ENCODE results near the gene ADRM1.

ADRM1 gene

DNA sequence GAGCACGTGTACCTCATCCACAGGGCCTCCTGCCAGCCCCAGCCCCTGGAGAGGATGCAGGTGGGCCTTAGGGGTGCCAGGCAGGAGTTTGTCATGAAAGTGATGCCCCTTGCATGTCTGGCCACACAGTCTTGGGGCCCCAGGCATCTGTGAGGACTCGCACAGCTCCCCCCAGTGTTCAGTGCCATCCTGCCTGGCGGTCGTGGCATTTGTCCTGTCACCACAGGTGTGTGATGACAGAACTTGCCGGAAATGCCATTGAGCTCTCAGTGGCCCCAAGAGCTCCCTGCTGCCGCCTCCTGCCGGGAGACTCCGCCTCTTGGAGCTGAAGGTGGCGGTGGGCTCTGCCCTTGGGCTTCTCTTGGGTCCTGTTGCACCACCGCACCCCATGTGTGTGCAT lies 30.6 kb upstream of the ADRM1 start:
- Histone ChIP-seq H2AFZ (ENCODE audit: low read length) (no peak overlapping the region), H3K9ac (ENCODE audit: low read length) (no peak overlapping the region), H3K27me3 (ENCODE audit: insufficient read depth, low read length) (no peaks in the 10 kb centered on the region), H3F3A (ENCODE audit: insufficient read depth, low read length) (no peaks in the 10 kb centered on the region), H3K4me1 (ENCODE audit: insufficient read depth, low read length, severe bottlenecking) (peaks cover 13% of the 10 kb centered on the region), H3K27ac (ENCODE audit: low read depth, low read length, poor library complexity, severe bottlenecking) (no peak overlapping the region), H3K9me3 (ENCODE audit: low read length) (no peaks in the 10 kb centered on the region), H3K36me3 (ENCODE audit: insufficient read depth, low read length) (peaks cover 26% of the 10 kb centered on the region; the same call in 1 of the 2 replicates), H4K20me1 (ENCODE audit: insufficient read depth, low read length) (no peaks in the 10 kb centered on the region), H3K9me2 (ENCODE audit: low read depth, low read length) (no peaks in the 10 kb centered on the region), H3K4me2 (ENCODE audit: low read length) (no peak overlapping the region), H3K4me3 (ENCODE audit: low read depth, low read length, poor library complexity, severe bottlenecking) (no peak overlapping the region), H3K79me2 (ENCODE audit: insufficient read depth, low read length) (no peaks in the 10 kb centered on the region)
- TF ChIP-seq EZH2 (IDR thresholded peaks at IDR 0.05; ENCODE audit: borderline replicate concordance, low read length) = no peak
- TF ChIP-seq, protein P1, sequence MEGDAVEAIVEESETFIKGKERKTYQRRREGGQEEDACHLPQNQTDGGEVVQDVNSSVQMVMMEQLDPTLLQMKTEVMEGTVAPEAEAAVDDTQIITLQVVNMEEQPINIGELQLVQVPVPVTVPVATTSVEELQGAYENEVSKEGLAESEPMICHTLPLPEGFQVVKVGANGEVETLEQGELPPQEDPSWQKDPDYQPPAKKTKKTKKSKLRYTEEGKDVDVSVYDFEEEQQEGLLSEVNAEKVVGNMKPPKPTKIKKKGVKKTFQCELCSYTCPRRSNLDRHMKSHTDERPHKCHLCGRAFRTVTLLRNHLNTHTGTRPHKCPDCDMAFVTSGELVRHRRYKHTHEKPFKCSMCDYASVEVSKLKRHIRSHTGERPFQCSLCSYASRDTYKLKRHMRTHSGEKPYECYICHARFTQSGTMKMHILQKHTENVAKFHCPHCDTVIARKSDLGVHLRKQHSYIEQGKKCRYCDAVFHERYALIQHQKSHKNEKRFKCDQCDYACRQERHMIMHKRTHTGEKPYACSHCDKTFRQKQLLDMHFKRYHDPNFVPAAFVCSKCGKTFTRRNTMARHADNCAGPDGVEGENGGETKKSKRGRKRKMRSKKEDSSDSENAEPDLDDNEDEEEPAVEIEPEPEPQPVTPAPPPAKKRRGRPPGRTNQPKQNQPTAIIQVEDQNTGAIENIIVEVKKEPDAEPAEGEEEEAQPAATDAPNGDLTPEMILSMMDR (IDR thresholded peaks at IDR 0.05; ENCODE audit: low read length) = peak; percentile 43

DNA sequence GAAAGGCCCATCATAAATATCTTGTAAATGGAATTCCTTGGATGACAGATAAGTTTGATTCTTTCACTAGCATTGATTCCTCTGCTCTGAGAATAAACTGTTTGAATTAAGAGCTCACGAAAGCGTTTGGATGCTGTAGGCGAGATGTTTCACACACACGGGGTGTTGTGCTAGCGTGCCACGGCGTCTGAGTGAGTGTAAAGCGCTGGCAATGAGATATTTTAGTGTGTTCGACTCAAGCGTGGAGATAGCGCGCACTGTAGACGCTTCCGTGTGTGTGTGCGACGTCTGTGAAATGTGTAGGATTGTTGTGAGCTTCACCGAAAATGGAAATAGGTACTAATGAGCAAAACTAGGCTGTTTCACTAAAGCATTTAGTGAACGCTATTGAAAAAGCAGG lies 29.4 kb upstream of the ADRM1 start:
- no peaks in the 10 kb centered on the region for H3K9me3 ChIP-seq (ENCODE audit: low read length)
- H3K4me1 ChIP-seq (ENCODE audit: insufficient read depth, low read length, severe bottlenecking) = peaks cover 13% of the 10 kb centered on the region
- no peak overlapping the region for H3K9ac ChIP-seq (ENCODE audit: low read length)
- no peaks in the 10 kb centered on the region for H4K20me1 ChIP-seq (ENCODE audit: insufficient read depth, low read length)
- H3K9me2 ChIP-seq (ENCODE audit: low read depth, low read length) = no peaks in the 10 kb centered on the region
- peaks cover 26% of the 10 kb centered on the region; the same call in 1 of the 2 replicates for H3K36me3 ChIP-seq (ENCODE audit: insufficient read depth, low read length)
- no peak for TF ChIP-seq EZH2 (IDR thresholded peaks at IDR 0.05; ENCODE audit: borderline replicate concordance, low read length)
- TF ChIP-seq, protein P1 (IDR thresholded peaks at IDR 0.05; ENCODE audit: low read length) = no peak
- no peak overlapping the region for H2AFZ ChIP-seq (ENCODE audit: low read length)
- H3K79me2 ChIP-seq (ENCODE audit: insufficient read depth, low read length) = no peaks in the 10 kb centered on the region
- H3K4me3 ChIP-seq (ENCODE audit: low read depth, low read length, poor library complexity, severe bottlenecking) = no peak overlapping the region
- no peak overlapping the region for H3K27ac ChIP-seq (ENCODE audit: low read depth, low read length, poor library complexity, severe bottlenecking)
- H3F3A ChIP-seq (ENCODE audit: insufficient read depth, low read length) = no peaks in the 10 kb centered on the region
- H3K4me2 ChIP-seq (ENCODE audit: low read length) = no peak overlapping the region
- H3K27me3 ChIP-seq (ENCODE audit: insufficient read depth, low read length) = no peaks in the 10 kb centered on the region

DNA sequence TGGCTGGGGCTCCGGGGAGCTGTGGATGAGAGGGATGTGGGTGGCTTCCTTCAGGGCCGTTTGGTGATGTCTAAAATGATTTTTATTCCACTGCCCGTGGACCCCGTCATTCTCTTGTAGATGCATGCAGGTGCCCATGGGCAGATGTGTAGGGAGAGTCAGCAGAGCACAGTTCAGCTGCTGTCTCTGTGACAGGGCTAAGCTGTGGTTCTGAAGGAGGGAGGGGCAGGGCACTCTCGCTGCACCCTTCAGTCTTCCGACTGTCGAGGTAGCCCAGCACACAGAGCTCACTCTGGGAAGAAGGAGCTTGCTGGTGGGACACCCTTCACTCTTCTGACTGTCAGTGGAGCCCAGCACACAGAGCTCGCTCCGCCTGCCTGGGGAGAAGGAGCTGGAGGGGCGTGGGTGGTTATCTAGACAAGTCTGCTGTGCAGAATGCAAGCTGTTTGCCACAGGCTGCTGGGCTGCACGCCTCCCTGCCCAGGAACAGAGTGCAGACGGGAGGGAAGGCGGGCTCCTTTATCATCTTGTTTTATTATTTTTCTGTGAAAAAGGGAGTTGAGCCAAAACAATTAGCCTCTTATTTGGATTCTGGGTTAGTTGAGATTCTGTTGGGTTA lies 28.4 kb upstream of the ADRM1 start:
- Histone ChIP-seq H3K4me2 (ENCODE audit: low read length) (no peak overlapping the region; the same call in 1 of the 2 replicates), H3K9me3 (ENCODE audit: low read length) (no peaks in the 10 kb centered on the region), H3K9me2 (ENCODE audit: low read depth, low read length) (no peaks in the 10 kb centered on the region), H3F3A (ENCODE audit: insufficient read depth, low read length) (no peaks in the 10 kb centered on the region), H3K27ac (ENCODE audit: low read depth, low read length, poor library complexity, severe bottlenecking) (no peak overlapping the region), H3K27me3 (ENCODE audit: insufficient read depth, low read length) (no peaks in the 10 kb centered on the region), H3K9ac (ENCODE audit: low read length) (no peak overlapping the region; the same call in 1 of the 2 replicates), H4K20me1 (ENCODE audit: insufficient read depth, low read length) (no peaks in the 10 kb centered on the region), H3K4me1 (ENCODE audit: insufficient read depth, low read length, severe bottlenecking) (peaks cover 13% of the 10 kb centered on the region), H3K79me2 (ENCODE audit: insufficient read depth, low read length) (no peaks in the 10 kb centered on the region), H3K4me3 (ENCODE audit: low read depth, low read length, poor library complexity, severe bottlenecking) (no peak overlapping the region), H2AFZ (ENCODE audit: low read length) (no peak overlapping the region), H3K36me3 (ENCODE audit: insufficient read depth, low read length) (peaks cover 30% of the 10 kb centered on the region; the same call in 1 of the 2 replicates)
- no peak for TF ChIP-seq EZH2 (IDR thresholded peaks at IDR 0.05; ENCODE audit: borderline replicate concordance, low read length)
- TF ChIP-seq, protein P1 (IDR thresholded peaks at IDR 0.05; ENCODE audit: low read length) = no peak
